Tibial nerve (tissue), 4 donors: ENCODE data around the gene PNPLA3.

ENCODE experiments used
- EP300 ChIP-seq, 2 donors: sonication (generic); formaldehyde crosslinking; IDR thresholded peaks; one replicate each; pipeline ENCODE4 v1.6.1; 2017; ENCODE audit warnings: antibody characterized with exemption in 2 of 2, mild to moderate bottlenecking in 1 of 2
- POLR2A ChIP-seq, 2 donors: fragments of 450-650 bp; IDR thresholded peaks; one replicate each; pipeline ENCODE4 v1.6.1; 2017; ENCODE audit warnings: antibody characterized with exemption in 2 of 2, mild to moderate bottlenecking in 2 of 2, moderate library complexity in 2 of 2
- TF ChIP-seq, protein P1 (sequence below), 5 experiments: fragments of 200-600 bp in 3 of 5; fragments of 450-650 bp in 2 of 5; sonication (generic) in 3 of 5; IDR thresholded peaks; one replicate each; pipeline ENCODE4 v1.5.1; 2016 to 2019; ENCODE audit warnings: antibody characterized with exemption in 5 of 5, mild to moderate bottlenecking in 3 of 5, moderate library complexity in 2 of 5

GRCh38 chr22:43917521-43917920 lies 6.1 kb upstream of the PNPLA3 start:
- TF ChIP-seq, protein P1, sequence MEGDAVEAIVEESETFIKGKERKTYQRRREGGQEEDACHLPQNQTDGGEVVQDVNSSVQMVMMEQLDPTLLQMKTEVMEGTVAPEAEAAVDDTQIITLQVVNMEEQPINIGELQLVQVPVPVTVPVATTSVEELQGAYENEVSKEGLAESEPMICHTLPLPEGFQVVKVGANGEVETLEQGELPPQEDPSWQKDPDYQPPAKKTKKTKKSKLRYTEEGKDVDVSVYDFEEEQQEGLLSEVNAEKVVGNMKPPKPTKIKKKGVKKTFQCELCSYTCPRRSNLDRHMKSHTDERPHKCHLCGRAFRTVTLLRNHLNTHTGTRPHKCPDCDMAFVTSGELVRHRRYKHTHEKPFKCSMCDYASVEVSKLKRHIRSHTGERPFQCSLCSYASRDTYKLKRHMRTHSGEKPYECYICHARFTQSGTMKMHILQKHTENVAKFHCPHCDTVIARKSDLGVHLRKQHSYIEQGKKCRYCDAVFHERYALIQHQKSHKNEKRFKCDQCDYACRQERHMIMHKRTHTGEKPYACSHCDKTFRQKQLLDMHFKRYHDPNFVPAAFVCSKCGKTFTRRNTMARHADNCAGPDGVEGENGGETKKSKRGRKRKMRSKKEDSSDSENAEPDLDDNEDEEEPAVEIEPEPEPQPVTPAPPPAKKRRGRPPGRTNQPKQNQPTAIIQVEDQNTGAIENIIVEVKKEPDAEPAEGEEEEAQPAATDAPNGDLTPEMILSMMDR (IDR thresholded peaks at IDR 0.05): no peak
- TF ChIP-seq POLR2A (IDR thresholded peaks at IDR 0.05): no peak
- TF ChIP-seq EP300 (IDR thresholded peaks at IDR 0.05): no peak
